AG10803 (cell line): ENCODE measurements around the gene ZIC5.

Experiments
- DNase-seq: peaks from one replicate; pipeline ENCODE4 v3.0.0; 2010; ENCODE audit warnings: low read depth
- H3K4me3 ChIP-seq: 2 replicates; pipeline ENCODE4 v1.5.1; 2011; ENCODE audit warnings: mild to moderate bottlenecking, low read length, control low read depth
- TF ChIP-seq, protein P1 (sequence below): conservative IDR thresholded peaks from 2 replicates; pipeline ENCODE4 v1.5.1; 2011; ENCODE audit warnings: mild to moderate bottlenecking, low read length, control low read depth, inconsistent platforms

Gene ZIC5

DNA sequence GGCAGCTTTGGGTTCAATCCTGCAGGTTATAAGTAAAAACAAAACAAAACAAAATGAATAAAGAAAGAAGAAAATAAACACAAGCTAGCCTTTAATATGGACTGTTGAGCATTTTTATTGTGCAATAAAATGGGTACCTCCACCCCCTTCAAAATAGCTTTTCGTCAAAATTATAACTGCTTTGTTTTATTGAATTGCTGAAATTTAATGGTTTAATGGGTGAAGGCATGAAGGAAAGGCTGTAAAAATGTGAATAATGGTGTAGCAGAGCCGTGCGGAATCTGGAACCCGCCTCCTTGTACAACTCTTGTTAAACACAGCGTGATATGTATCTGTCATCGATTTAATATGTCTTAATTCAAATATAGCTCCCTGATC lies 2.2 kb upstream of the ZIC5 start:
- TF ChIP-seq, protein P1, sequence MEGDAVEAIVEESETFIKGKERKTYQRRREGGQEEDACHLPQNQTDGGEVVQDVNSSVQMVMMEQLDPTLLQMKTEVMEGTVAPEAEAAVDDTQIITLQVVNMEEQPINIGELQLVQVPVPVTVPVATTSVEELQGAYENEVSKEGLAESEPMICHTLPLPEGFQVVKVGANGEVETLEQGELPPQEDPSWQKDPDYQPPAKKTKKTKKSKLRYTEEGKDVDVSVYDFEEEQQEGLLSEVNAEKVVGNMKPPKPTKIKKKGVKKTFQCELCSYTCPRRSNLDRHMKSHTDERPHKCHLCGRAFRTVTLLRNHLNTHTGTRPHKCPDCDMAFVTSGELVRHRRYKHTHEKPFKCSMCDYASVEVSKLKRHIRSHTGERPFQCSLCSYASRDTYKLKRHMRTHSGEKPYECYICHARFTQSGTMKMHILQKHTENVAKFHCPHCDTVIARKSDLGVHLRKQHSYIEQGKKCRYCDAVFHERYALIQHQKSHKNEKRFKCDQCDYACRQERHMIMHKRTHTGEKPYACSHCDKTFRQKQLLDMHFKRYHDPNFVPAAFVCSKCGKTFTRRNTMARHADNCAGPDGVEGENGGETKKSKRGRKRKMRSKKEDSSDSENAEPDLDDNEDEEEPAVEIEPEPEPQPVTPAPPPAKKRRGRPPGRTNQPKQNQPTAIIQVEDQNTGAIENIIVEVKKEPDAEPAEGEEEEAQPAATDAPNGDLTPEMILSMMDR, result no peak
- no peak for DNase-seq
- H3K4me3 ChIP-seq, result no peak overlapping the region

DNA sequence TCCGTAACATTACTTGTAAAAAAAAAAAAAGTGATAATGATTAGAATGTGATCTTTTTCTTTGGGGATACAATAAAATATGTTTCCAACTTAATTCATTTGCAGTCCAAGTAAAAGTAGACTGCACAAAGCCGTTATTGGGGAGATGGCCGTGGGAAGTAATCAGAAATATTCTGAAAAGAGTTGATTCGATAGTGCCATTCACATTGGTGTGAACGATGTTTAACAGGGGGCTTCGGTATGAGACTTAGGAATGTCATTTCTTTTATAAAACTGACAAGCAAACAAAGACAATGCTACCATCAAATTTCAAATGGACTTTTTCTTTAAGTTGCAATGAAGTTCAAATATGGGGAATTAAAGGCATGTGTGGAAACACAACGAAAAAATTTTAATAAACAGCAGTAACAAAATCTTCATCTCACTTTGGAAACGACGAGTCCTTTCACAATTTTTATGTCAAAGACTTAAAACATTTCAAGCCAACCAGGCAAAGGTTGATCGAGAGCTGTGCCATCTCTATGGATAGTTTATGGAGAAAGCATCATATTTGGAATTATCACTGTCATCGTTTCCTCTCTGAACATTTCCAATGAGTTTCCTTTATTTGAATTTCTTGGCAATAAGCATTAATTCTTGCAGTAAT lies 1.7 kb upstream of the ZIC5 start:
- H3K4me3 ChIP-seq, result no peak overlapping the region
- TF ChIP-seq, protein P1, result no peak
- DNase-seq, result no peak

DNA sequence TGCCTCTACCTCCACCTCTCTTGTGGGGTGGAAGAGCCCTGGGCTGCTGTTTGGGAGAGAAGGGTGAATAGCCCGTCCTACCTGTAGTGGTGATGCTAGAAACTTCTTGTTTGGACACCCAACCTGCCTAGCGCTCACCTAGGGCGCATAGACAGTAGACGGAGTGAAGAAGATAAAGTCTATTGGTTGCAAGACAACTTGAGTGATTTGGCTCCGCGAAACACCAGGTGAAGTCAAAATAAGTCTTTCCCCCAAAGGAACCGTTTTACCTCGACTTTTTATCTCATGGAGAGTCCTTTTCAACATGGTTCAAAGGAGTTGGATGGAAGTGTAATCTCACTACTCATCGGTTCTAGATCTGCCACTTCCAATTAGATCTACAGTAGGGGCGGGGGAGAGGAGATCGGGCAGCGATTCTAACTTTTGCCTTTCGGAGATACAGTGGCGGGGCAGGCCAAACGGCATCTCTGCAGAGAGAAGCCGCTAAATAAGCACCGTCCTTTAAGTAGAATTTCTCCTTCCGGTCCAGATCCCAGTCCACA lies 694 bp upstream of the ZIC5 start:
- DNase-seq, result no peak
- H3K4me3 ChIP-seq, result no peak overlapping the region
- TF ChIP-seq, protein P1, result no peak

DNA sequence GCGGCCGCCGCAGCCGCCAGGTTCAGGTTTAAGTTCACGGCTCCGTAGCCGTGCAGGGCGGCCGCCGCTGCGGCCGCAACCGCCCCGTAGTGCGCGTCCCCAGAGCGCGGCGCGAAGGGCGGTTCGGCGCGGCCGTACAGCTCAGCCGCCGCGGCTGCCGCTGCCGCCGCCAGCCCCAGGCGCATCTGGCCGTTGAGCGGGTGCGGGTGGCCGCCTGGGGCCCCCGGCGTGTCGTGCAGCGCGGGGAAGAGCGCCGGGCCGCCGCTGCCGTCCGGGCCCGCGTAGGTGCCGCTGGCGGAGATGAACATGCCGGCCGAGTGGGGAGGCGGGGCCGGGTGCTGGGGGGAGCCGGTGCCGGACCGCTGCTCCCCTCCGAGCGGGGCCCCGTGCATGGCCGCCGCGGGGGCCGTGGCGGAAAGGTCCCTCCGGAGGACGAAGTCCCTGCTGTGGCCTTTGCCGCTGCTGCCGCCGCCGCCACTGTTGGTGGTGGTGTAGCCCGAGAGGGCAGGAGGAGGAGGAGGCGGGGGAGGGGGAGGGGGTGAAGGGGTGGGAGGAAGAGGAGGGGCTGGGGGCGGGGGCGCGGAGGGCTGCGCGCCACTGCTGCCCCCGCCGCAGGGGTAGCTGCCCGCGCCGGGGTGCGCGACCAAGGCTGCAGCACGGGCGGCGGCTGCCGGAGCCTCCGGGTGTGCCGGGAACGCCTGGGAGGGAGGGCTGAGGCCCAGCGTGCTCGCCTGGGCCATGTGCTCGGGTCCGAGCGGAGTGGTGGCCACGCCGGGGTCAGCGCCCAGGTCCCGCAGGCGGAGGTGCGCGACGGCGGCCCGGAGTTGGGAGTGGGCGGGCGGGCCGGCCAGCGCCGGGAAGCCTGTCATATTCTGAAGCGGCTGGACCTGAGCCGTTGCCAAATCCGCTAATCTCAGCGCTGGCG lies 654 bp downstream of the ZIC5 start:
- TF ChIP-seq, protein P1, result no peak
- no peak overlapping the region for H3K4me3 ChIP-seq
- DNase-seq, result no peak

DNA sequence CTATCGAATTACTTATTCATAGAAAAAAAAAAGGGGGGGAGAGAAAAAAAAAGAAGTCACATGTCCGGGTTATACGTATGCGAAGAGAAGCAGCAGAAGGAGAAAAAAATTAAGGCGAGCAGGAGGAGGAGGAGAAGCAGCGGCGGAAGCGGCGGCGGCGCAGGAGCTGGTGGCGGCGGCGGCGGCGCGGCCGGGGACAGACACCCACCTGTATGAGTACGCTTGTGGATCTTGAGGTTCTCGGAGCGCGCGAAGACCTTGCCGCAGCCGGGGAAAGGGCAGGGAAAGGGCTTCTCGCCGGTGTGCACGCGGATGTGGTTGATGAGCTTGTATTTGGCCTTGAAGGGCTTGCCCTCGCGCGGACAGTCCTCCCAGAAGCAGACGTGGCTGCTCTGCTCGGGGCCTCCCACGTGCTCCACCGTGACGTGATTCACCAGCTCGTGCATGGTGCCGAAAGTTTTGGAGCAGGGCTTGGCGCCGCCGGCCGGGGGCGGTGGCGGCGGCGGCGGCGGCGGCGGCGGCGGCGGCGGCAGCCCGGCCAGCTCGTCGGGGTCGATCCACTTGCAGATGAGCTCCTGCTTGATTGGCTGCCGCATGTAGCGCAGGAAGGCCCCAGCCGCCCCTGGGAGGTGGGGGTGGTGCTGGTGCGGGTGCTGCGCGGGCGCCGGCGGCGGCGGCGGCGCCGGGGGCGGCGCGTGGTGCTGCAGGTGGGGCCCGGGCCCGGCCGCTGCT lies 1.5 kb downstream of the ZIC5 start:
- TF ChIP-seq, protein P1, result no peak
- DNase-seq, result no peak
- H3K4me3 ChIP-seq, result no peak overlapping the region

DNA sequence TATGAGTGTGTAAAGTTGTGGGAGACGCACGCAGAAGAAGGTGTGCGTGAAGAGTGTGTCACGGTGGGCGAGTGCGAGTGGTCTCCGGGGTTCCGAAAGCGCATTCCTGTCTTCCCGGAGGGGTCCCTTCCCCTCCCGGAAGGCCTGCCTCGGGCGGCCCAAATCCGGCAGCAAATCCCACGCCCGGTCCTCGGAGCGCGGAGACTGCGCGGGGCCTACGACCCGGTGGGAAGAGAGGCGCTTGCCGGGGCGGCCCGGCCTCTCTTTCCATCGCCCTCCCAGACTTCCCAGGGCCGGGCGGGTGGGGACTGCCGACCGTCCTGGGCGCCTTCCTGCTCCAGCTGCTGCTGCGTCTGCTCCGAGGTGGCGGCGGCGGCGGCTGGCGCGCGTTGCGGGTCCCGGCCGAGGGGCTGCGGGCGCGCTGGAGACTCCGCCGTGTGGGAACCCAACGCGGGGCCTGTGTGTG lies 2.1 kb downstream of the ZIC5 start:
- DNase-seq, result no peak
- no peak overlapping the region for H3K4me3 ChIP-seq
- TF ChIP-seq, protein P1, result no peak
